ENCODE results near the gene MCM6.
"Not testable (repeated sequence)": the region's sequence is repeated elsewhere in the genome, so short reads cannot be mapped to it uniquely, and the experiment has no call there.

Gene MCM6

GRCh38 chr2:135818937-135819610 lies 57.2 kb downstream of the MCM6 start:
- DNase-seq: peak; percentile 81

DNA sequence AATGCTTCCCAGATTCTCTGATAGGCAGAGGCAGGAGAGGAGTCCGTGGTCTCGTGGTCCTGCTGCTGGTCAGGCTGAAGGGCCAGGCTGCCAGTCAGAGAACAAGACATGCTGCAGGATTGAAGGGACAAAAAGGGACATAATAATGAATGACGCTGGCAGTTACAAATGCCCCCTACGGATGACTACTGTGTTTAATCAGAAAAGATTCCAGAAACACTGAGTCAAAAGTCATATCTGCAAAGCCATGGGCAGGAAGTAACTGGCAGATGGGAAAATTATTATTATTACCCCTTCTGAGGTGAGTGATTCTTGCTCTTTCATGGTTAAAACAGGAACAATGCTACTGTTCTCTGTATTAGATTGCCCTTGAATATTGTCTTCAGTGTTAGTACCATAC lies 58.3 kb downstream of the MCM6 start:
- DNase-seq: no peak

DNA sequence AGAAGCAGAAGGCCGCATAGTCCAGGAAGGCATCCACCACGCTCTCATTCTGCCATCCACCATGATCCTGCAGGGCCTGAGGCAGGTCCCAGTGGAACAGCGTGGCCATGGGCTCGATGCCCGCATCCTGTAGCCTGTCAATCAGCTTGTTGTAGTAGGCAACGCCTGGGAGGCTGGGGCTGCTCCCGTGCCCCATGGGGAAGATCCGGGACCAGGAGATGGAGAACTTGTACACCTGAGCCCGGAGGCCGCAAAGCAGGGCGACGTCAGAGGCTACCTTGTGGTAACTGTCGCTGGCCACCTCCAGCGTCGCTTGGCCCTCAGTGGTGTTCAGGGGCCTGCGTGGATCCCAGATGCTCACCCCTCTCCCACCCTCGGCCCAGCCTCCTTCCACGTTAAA lies 58.8 kb downstream of the MCM6 start:
- no peak for DNase-seq

- peak; percentile 30 for DNase-seq
Measured at GRCh38 chr2:135815269-135815668, 61.0 kb downstream of the MCM6 start.

DNA sequence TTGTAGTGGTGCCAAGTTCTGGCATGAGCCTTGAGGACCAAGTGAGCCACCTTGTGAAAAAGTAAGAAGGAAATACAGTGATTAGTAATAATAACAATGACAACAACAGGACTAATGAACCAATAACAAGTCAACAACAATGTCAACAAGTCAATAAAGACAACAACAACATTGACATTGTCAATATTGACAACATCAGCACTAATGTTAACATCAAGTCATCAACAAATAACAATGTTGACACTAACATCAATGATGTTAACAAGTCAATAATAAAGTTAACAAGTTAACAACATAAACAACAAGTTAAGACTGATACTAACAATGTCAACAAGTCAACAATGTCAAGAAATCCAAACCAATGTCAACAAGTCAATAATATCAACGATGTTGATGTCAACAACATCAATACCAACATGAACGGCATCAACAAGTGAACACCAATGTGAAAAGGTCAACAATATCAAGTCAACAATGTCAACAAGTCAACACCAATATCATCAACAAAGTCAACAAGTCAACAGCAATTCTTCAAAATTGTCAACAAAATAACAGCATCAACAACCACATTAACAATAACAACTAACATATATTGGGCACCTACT lies 63.2 kb downstream of the MCM6 start:
- DNase-seq: no peak

DNA sequence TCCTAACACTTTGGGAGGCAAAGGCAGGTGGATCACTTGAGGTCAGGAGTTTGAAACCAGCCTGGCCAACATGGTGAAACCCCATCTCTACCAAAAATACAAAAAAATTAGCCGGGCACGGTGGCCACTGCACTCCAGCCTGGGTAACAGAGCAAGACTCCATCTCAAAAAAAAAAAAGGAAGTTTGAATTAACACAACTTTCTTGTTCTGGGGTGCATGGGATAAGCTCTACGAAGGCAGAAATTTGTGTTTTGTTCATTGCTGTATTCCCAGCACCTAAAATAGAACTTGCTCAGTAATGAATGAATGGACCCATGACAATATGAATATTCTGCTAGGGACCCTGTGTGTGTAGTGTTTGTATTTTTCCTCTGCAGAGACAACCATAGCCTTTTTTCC lies 68.4 kb downstream of the MCM6 start:
- not testable (repeated sequence) for DNase-seq

DNA sequence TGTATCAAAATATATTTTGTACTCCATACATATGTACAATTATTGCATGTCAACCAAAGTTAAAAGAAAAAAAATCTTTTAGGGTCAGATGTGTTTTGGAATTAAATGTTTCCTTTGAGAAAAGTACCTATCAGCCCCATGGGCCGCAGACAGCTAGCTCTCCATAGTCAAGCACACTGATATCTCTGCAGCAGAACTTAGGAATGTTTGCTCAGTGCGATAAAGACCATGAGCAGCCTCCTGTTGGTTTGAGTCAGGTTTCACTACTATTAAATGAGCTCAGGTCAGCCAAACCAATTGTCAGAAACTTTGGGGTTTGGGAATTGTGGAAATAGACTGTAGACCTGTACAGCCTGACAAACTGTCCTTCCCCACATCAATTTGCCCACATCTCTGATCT lies 73.0 kb downstream of the MCM6 start:
- DNase-seq: no peak

- no peak for DNase-seq
Measured at GRCh38 chr2:135802350-135802749, 73.9 kb downstream of the MCM6 start.

- no peak for DNase-seq
Measured at GRCh38 chr2:135800513-135801460, 75.5 kb downstream of the MCM6 start.

DNA sequence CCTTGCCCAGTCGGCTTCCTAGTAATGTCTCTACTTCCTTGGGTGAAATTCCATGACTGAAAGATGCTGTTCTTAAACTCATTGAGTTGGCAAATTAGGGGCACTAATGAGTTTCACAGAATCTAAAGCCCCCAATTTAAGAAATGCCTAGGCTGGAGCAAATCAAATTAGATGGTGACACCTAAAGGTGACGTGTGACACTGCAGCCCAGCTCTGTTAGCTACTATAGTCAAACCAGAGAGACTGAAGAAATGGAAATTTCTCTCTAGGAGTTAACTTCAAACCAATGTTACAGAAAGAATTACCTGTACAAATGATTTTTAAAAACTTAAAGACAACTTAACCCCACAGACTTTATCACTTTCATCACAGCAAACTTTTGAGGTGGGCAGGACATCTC lies 76.5 kb downstream of the MCM6 start:
- DNase-seq: no peak

- DNase-seq: no peak
Measured at GRCh38 chr2:135798762-135799161, 77.5 kb downstream of the MCM6 start.

GRCh38 chr2:135798275-135798705 lies 78.0 kb downstream of the MCM6 start:
- no peak for DNase-seq

DNA sequence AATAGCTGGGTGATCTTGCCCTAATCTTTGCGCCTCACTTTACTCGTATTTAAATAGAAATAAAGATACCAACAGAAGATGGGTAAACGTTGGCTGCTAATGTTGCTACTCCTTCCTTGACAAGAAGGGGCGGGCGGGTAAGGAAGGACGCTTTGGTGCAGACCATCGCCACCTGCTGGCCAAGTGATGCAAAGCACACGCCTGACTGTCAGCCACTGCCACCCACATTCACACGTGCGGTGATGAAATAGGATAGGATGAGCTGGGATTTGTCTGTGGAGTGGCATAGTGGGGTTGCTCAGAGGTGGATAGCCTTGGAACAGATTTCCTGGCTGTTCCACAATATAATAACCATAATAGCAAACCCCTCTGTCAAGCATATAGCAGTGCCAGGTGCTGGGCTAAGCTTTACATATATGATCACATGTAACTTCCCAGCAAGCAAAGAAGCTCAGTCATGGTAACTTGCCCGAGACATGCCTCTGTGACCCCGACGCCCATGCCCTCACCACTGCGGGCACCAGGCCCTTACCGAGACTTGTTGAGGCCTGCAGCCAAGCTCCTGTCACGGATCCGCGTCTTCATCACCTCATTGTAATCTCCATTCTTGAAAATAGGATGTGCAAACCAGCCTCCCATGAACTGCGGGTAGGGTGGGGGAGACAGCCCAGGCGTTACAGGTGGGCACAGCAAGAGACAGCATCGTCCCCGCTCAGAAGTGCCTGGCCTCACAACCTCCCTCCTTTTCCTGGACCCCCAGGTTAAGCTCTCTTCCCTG lies 78.6 kb downstream of the MCM6 start:
- DNase-seq: peak; percentile 89

DNA sequence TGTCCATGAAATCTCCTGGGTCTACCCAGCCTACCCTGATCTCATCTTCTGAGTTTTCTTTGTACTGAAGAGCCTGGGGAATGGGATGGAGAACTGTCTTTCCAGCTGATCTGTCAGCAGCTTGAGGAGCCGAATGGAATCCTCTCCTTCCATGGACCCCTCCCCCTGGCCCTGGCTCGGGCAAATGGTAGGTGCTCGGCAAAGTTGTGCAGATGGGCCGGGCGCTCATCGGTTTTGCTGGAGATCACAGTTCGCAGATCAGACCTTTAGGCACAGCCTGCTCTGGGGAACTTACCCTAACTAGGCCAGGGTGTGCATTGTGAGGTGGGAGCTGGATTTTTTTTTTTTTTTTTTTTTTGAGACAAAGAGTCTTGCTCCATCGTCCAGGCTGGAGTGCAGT lies 79.6 kb downstream of the MCM6 start:
- no peak for DNase-seq

DNA sequence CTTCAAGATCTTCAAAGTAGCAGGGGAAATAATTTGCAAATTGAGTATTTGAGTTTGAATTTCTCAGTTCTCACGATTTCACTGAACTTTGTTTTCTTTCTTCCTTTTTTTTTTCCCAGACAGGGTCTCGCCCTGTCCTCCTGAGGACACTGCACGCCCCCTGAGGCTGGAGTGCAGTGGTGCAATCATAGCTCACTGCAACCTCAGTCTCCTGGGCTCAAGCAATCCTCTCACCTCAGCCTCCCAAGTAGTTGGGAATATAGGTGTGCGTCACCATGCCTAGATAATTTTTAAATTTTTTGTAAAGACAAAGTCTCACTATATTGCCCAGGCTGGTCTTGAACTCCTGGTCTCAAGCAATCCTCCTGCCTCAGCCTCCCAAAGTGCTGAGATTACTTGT lies 80.6 kb downstream of the MCM6 start:
- not testable (repeated sequence) for DNase-seq

- DNase-seq: no peak
Measured at GRCh38 chr2:135792401-135793150, 83.7 kb downstream of the MCM6 start.

- no peak for DNase-seq
Measured at GRCh38 chr2:135791418-135792190, 84.6 kb downstream of the MCM6 start.

DNA sequence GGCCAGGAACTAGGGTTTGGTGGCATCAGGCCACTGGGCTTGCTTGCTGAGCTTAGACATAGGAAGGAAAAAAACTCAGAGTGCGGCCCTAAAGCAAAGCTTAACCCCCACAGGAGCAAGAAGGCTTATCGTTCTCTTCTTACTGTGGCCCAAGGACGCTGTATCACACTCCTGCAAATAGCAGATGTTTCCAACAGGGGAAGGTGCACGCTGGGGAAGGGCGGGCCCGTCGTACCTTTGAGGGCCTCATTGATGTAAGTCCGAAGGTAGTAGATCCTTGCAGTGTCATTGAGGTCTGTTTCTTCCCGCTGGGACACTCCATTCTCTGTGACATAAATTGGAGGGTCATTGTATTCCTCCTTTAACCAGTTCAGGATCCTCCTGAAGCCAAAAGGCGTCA lies 85.8 kb downstream of the MCM6 start:
- no peak for DNase-seq

Data from activated CD4-positive, alpha-beta T cell treated with anti-CD3 and anti-CD28 coated beads for 48 hours (primary cell).